Activated CD8-positive, alpha-beta memory T cell treated with anti-CD3 and anti-CD28 coated beads, Interleukin-2, amount 10 ng/mL, durations not matched to agents 7 days and 5 days (primary cell): ENCODE measurements around the gene GET4. TPM values are rescaled to one million over a fixed set of nuclear protein-coding genes. Genes with fewer than 3 reads are reported as not detected.

Experiments used
- ATAC-seq: fragments of 150-1000 bp; cut with Tn5 transposase; one replicate; pipeline ENCODE4 v1.10.0; 2021; ENCODE audit warnings: moderate library complexity
- CTCF ChIA-PET: fragments of 350-600 bp; sonication (Branson Sonifier 250); formaldehyde crosslinking; loops from one replicate; lab custom pipeline; 2021; ENCODE audit warnings: antibody characterized with exemption; lab: Charles Lee
- DNase-seq: peaks from one replicate; pipeline ENCODE4 v3.0.0-alpha.2; 2020
- H3K27ac Mint-ChIP-seq: one replicate; pipeline ENCODE4 v1.8.0; 2021; ENCODE audit warnings: mild to moderate bottlenecking, mixed read lengths
- H3K27me3 Mint-ChIP-seq: one replicate; pipeline ENCODE4 v1.8.0; 2021; ENCODE audit warnings: mixed read lengths
- H3K36me3 Mint-ChIP-seq: one replicate; pipeline ENCODE4 v1.8.0; 2021; ENCODE audit warnings: mild to moderate bottlenecking, mixed read lengths
- H3K4me1 Mint-ChIP-seq: one replicate; pipeline ENCODE4 v1.8.0; 2021; ENCODE audit warnings: mixed read lengths
- H3K4me3 Mint-ChIP-seq: one replicate; pipeline ENCODE4 v1.8.0; 2021; ENCODE audit warnings: mild to moderate bottlenecking, moderate library complexity, mixed read lengths
- H3K9me3 Mint-ChIP-seq: one replicate; pipeline ENCODE4 v1.8.0; 2022; ENCODE audit warnings: low read depth, mixed read lengths
- total RNA-seq, 2 experiments: library from RNA; stranded (reverse); gene quantifications; one replicate each; pipeline ENCODE4 v1.2.3, GENCODE V29; 2021

GET4 gene
- total RNA-seq, 2 experiments from 2014 or later: 38.0 to 39.2 TPM

DNA sequence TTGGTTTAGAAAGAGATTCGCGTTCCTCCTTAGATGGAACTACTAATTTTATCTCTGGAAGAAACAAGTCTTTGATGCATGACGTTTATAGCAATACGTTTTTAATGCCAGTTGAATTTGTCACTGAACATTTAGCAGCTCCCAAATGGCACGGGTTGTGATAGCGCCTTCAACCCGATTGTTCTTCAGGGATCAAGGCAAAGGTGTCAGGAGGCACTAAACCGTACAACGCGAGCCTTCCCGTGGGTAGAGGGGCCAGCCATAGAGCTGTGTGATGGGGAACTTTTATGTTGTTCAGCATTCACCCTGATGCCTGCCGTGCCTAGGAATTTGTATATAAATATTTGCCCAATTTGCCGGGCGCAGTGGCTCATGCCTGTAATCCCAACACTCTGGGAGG lies 3.4 kb downstream of the GET4 start:
- Mint-ChIP-seq H3K36me3 (peaks cover 6% of the 10 kb centered on the region), H3K4me3 (no peak overlapping the region), H3K27ac (no peak overlapping the region), H3K4me1 (peaks cover 14% of the 10 kb centered on the region), H3K9me3 (no peaks in the 10 kb centered on the region), H3K27me3 (no peaks in the 10 kb centered on the region)
- CTCF ChIA-PET: interaction anchor here (1.0 kb wide), 1 partner anchor 113 kb away, joined by 3 read pairs; no protein-coding TSS in a partner anchor
- DNase-seq: no peak
- ATAC-seq: no peak

DNA sequence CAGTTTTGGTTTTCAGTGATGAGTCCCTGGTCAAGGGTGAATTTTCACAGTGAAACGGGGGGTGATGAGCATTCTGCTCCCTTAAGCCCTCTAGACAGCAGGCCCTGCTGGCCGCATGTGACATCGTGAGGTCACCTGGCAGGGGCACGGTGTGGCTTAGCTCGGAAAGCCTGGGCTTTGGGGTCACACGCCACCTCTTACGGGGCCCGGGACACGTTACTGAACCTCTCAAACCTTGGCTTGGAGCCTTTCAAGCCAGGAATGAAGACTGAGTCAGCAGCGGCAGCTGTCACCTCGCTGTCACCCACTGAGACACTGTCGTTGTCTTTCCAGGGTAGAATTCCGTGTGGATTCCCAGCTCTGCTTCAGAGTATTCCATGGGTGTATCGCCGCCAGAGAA lies 4.1 kb downstream of the GET4 start:
- Mint-ChIP-seq H3K27me3 (no peaks in the 10 kb centered on the region), H3K4me1 (peaks cover 12% of the 10 kb centered on the region), H3K9me3 (no peaks in the 10 kb centered on the region), H3K36me3 (peaks cover 6% of the 10 kb centered on the region), H3K4me3 (no peak overlapping the region), H3K27ac (no peak overlapping the region)
- CTCF ChIA-PET: no interaction called here
- DNase-seq (no peak), ATAC-seq (no peak)

- no peak overlapping the region for H3K4me3 Mint-ChIP-seq
- DNase-seq: no peak
Measured at GRCh38 chr7:881441-882234, 5.3 kb downstream of the GET4 start.

DNA sequence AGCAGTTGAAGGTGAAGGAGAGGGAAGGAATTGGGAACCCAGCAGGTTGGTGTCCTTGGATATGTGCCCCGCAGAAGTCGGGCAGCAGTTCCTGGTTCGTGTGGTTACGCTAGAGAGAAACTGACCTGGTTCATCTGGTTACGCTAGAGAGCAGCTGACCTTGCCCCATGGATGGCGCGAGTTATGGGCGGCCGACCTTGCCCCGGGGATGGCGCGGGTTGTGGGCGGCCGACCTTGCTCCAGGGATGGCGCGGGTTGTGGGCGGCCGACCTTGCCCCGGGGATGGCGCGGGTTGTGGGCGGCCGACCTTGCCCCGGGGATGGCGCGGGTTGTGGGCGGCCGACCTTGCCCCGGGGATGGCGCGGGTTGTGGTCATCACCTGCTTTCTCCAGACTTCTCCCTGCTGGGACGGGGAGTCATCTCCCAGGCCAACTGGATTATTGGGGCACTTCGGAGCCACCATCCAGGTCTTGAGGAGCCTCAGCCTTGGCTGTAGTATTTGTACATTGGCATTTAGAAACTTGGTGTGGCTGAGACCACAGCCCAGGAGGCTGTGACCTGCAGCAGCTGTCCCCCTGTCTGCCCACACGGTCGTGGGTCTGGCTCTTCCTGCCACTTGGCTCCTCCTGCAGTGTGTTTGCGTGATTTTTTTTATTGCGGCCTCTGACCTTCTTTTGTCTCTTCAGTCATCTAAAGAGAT lies 6.1 kb downstream of the GET4 start:
- Mint-ChIP-seq H3K9me3 (no peaks in the 10 kb centered on the region), H3K4me3 (no peak overlapping the region), H3K36me3 (peaks cover 6% of the 10 kb centered on the region), H3K27me3 (no peaks in the 10 kb centered on the region), H3K4me1 (peaks cover 12% of the 10 kb centered on the region), H3K27ac (no peak overlapping the region)
- CTCF ChIA-PET: interaction anchor here (0.8 kb wide), 1 partner anchor 111 kb away, joined by 3 read pairs; no protein-coding TSS in a partner anchor
- DNase-seq: no peak
- no peak for ATAC-seq

More at GRCh38 chr7:881441-882234, 5.3 kb downstream of the GET4 start:
- Mint-ChIP-seq H3K4me1 (peaks cover 12% of the 10 kb centered on the region), H3K9me3 (no peaks in the 10 kb centered on the region), H3K27ac (no peak overlapping the region), H3K27me3 (no peaks in the 10 kb centered on the region), H3K36me3 (peaks cover 6% of the 10 kb centered on the region)
- ATAC-seq: no peak
- CTCF ChIA-PET: no interaction called here

DNA sequence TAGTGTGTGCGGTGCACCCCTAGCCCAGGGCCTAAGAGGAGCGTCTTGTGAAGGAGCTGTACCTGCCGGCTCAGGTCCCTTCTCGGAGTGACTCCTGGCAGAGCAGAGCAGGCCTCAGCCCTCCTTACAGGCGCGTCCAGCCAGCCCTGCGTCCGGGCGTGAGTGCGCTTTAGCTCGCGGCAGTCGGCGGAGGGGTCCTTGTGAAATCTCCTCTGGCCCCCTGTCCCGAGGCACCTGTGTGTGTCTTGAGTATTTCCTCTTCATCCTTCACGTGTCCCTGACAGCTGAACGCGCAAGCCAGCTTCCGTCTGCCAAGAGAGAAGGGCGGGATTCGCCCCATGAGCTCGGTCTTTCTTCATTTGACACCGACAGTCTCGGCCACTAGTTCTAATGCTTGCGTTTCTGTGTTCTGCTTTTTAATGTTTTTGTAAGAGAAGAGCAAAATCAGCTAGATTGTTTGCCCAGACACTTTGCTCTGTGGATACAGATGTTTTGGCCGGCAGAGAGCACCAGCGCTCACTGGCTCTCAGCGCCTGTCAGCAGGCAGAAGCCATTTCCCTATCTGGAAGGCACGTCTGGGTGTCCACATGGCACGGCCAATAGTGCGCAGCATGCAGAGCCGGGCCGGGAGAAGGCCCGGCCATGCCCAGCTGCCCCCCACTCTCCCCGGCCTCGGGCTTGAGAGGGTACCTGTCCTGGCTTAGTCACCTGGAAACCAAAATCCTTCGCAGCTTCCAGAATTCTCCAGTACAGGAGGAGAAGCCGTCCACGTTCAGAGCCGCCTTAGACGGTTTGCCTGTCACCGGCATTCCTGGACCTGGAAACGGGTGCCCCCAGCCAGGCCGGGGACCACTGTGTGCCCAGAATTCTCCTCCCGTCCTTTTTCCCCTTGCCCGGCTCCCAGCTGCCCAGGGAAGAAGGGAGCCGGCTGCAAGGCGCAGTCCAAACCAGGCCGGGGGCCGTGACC lies 7.0 kb downstream of the GET4 start:
- CTCF ChIA-PET: interaction anchor here (0.8 kb wide), 1 partner anchor 110 kb away, joined by 3 read pairs; no protein-coding TSS in a partner anchor
- no peak overlapping the region for H3K4me3 Mint-ChIP-seq
- peaks cover 3% of the 10 kb centered on the region for H3K36me3 Mint-ChIP-seq
- H3K9me3 Mint-ChIP-seq: no peaks in the 10 kb centered on the region
- H3K4me1 Mint-ChIP-seq: peaks cover 9% of the 10 kb centered on the region
- no peak for ATAC-seq
- H3K27me3 Mint-ChIP-seq: no peaks in the 10 kb centered on the region
- no peak for DNase-seq
- no peak overlapping the region for H3K27ac Mint-ChIP-seq

- H3K27ac Mint-ChIP-seq: no peak overlapping the region
- peaks cover 5% of the 10 kb centered on the region for H3K36me3 Mint-ChIP-seq
- DNase-seq (no peak), ATAC-seq (no peak)
- no peak overlapping the region for H3K4me3 Mint-ChIP-seq
- H3K9me3 Mint-ChIP-seq: no peaks in the 10 kb centered on the region
- no peaks in the 10 kb centered on the region for H3K27me3 Mint-ChIP-seq
- CTCF ChIA-PET: no interaction called here
- H3K4me1 Mint-ChIP-seq: peaks cover 4% of the 10 kb centered on the region
Measured at GRCh38 chr7:884191-885003, 8.0 kb downstream of the GET4 start.

DNA sequence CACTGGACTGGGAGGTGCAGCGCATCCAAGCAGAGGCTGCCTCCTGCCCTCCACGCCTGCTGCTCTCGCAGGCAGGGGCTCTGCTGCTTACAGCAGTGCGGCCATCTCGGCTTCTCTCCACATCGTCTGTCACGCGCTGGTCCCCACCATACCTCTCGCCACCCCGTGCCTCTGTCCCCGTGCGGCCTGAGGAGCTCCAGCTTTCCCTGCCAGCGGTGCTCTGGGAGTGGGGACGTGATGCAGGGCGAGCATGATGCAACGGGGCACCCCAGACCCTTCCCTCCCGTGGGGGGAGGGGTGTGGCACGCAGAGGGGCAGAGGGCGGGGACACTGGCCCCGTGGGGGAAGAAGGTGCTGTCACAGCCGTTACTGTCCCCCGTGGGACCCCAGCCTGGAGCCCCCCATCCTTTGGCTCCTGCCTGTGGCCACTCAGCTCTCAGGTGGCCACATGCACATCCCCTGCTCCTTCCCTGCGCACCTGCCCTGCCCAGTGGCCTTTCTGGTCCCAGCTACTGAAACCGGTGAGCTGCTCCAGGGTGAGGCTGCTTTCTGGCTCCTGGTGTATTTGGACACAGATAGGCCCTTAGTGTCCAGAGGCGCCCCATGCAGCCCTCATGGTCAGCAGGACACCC lies 9.0 kb downstream of the GET4 start:
- Mint-ChIP-seq H3K9me3 (no peaks in the 10 kb centered on the region), H3K27me3 (no peaks in the 10 kb centered on the region), H3K4me1 (peaks cover 2% of the 10 kb centered on the region), H3K36me3 (peaks cover 6% of the 10 kb centered on the region), H3K27ac (no peak overlapping the region), H3K4me3 (no peak overlapping the region)
- CTCF ChIA-PET: interaction anchor here (1.0 kb wide), 1 partner anchor 22 kb away, joined by 3 read pairs; no protein-coding TSS in a partner anchor
- DNase-seq (no peak), ATAC-seq (no peak)

GRCh38 chr7:885893-886625 lies 9.7 kb downstream of the GET4 start:
- H3K4me3 Mint-ChIP-seq: no peak overlapping the region
- H3K9me3 Mint-ChIP-seq: no peaks in the 10 kb centered on the region
- CTCF ChIA-PET: interaction anchor here (1.0 kb wide), 1 partner anchor 21 kb away, joined by 3 read pairs; no protein-coding TSS in a partner anchor
- DNase-seq (no peak), ATAC-seq (no peak)
- H3K27ac Mint-ChIP-seq: no peak overlapping the region
- H3K27me3 Mint-ChIP-seq: no peaks in the 10 kb centered on the region
- H3K36me3 Mint-ChIP-seq: peaks cover 11% of the 10 kb centered on the region
- peaks cover 2% of the 10 kb centered on the region for H3K4me1 Mint-ChIP-seq

- CTCF ChIA-PET: no interaction called here
- no peak overlapping the region for H3K4me3 Mint-ChIP-seq
- no peak overlapping the region for H3K27ac Mint-ChIP-seq
- H3K36me3 Mint-ChIP-seq: peaks cover 13% of the 10 kb centered on the region
- peaks cover 2% of the 10 kb centered on the region for H3K4me1 Mint-ChIP-seq
- ATAC-seq (no peak), DNase-seq (no peak)
- H3K9me3 Mint-ChIP-seq: no peaks in the 10 kb centered on the region
- H3K27me3 Mint-ChIP-seq: no peaks in the 10 kb centered on the region
Measured at GRCh38 chr7:886626-887487, 10.5 kb downstream of the GET4 start.

- Mint-ChIP-seq H3K4me3 (no peak overlapping the region), H3K27me3 (no peaks in the 10 kb centered on the region), H3K36me3 (peaks cover 16% of the 10 kb centered on the region), H3K9me3 (no peaks in the 10 kb centered on the region), H3K27ac (no peak overlapping the region), H3K4me1 (peaks cover 2% of the 10 kb centered on the region)
- DNase-seq: no peak
- CTCF ChIA-PET: no interaction called here
- no peak for ATAC-seq
Measured at GRCh38 chr7:887488-887820, 11.1 kb downstream of the GET4 start.
